Glutamatergic neuron (in vitro differentiated cells): ENCODE measurements around the gene SPOP. TPM values are rescaled to one million over a fixed set of nuclear protein-coding genes. Genes with fewer than 3 reads are reported as not detected.
A peak's percentile ranks its signal among the peaks of the same experiment; 100 is the strongest.

Source experiments
- DNase-seq: peaks from one replicate; pipeline ENCODE4 v3.0.0; 2022
- H3K27ac Mint-ChIP-seq: one replicate; pipeline ENCODE4 v1.8.0; 2020; ENCODE audit warnings: mild to moderate bottlenecking, mixed read lengths, inconsistent platforms; ENCODE audit not compliant: unreplicated experiment
- H3K27me3 Mint-ChIP-seq: one replicate; pipeline ENCODE4 v1.8.0; 2020; ENCODE audit warnings: mild to moderate bottlenecking, moderate library complexity, mixed read lengths, inconsistent platforms; ENCODE audit not compliant: unreplicated experiment
- H3K36me3 Mint-ChIP-seq: one replicate; pipeline ENCODE4 v1.8.0; 2020; ENCODE audit warnings: mild to moderate bottlenecking, mixed read lengths, inconsistent platforms; ENCODE audit not compliant: unreplicated experiment
- H3K4me1 Mint-ChIP-seq: one replicate; pipeline ENCODE4 v1.8.0; 2020; ENCODE audit warnings: mild to moderate bottlenecking, low read depth, mixed read lengths, inconsistent platforms; ENCODE audit not compliant: unreplicated experiment
- H3K4me3 Mint-ChIP-seq: one replicate; pipeline ENCODE4 v1.8.0; 2020; ENCODE audit warnings: mild to moderate bottlenecking, mixed read lengths, inconsistent platforms; ENCODE audit not compliant: unreplicated experiment
- H3K9me3 Mint-ChIP-seq: one replicate; pipeline ENCODE4 v1.8.0; 2020; ENCODE audit warnings: mild to moderate bottlenecking, moderate library complexity, mixed read lengths, inconsistent platforms; ENCODE audit not compliant: unreplicated experiment
- total RNA-seq: library from RNA; stranded (reverse); fragmentation: NEBNext Ultra II Directional; extraction: Animal tissue kit (Norgen Biotek cat#: 25700); gene quantifications from one replicate; pipeline ENCODE4 v1.2.1, GENCODE V29; 2021; ENCODE audit not compliant: unreplicated experiment
- TF ChIP-seq, protein P1 (sequence below): fragments of 200-600 bp; sonication (generic); IDR thresholded peaks from one replicate; pipeline ENCODE4 v1.5.0; 2021; ENCODE audit not compliant: partially characterized antibody, unreplicated experiment

Gene SPOP
- total RNA-seq, 1 donor from 2014 or later = 49.5 TPM

DNA sequence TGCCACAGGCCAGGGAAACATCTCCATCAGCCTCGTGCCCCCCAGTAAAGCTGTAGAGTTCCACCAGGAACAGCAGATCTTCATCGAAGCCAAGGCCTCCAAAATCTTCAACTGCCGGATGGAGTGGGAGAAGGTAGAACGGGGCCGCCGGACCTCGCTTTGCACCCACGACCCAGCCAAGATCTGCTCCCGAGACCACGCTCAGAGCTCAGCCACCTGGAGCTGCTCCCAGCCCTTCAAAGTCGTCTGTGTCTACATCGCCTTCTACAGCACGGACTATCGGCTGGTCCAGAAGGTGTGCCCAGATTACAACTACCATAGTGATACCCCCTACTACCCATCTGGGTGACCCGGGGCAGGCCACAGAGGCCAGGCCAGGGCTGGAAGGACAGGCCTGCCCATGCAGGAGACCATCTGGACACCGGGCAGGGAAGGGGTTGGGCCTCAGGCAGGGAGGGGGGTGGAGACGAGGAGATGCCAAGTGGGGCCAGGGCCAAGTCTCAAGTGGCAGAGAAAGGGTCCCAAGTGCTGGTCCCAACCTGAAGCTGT, 98.9 kb downstream of the SPOP start:
- Mint-ChIP-seq H3K4me3 (no peak overlapping the region), H3K4me1 (peaks cover 20% of the 10 kb centered on the region), H3K36me3 (no peaks in the 10 kb centered on the region), H3K9me3 (peaks cover 4% of the 10 kb centered on the region), H3K27ac (no peak overlapping the region), H3K27me3 (peaks cover 5% of the 10 kb centered on the region)
- TF ChIP-seq, protein P1, sequence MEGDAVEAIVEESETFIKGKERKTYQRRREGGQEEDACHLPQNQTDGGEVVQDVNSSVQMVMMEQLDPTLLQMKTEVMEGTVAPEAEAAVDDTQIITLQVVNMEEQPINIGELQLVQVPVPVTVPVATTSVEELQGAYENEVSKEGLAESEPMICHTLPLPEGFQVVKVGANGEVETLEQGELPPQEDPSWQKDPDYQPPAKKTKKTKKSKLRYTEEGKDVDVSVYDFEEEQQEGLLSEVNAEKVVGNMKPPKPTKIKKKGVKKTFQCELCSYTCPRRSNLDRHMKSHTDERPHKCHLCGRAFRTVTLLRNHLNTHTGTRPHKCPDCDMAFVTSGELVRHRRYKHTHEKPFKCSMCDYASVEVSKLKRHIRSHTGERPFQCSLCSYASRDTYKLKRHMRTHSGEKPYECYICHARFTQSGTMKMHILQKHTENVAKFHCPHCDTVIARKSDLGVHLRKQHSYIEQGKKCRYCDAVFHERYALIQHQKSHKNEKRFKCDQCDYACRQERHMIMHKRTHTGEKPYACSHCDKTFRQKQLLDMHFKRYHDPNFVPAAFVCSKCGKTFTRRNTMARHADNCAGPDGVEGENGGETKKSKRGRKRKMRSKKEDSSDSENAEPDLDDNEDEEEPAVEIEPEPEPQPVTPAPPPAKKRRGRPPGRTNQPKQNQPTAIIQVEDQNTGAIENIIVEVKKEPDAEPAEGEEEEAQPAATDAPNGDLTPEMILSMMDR = no peak
- DNase-seq = no peak

DNA sequence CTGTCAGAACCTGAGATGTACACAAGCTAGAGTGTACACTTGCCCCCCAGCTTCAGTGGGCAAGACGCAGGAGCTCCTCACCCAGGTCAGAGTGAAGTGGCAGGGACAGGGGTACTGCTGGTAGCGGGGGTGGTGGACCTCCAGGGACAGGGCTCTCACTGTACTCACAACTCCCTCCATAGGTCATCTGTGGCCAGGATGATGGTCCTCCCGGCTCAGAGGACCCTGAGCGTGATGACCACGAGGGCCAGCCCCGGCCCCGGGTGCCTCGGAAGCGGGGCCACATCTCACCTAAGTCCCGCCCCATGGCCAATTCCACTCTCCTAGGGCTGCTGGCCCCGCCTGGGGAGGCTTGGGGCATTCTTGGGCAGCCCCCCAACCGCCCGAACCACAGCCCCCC, 99.5 kb downstream of the SPOP start:
- no peak for DNase-seq
- peaks cover 5% of the 10 kb centered on the region for H3K27me3 Mint-ChIP-seq
- TF ChIP-seq, protein P1 = no peak
- H3K36me3 Mint-ChIP-seq = no peaks in the 10 kb centered on the region
- no peak overlapping the region for H3K27ac Mint-ChIP-seq
- no peak overlapping the region for H3K4me3 Mint-ChIP-seq
- peaks cover 4% of the 10 kb centered on the region for H3K9me3 Mint-ChIP-seq
- peaks cover 24% of the 10 kb centered on the region for H3K4me1 Mint-ChIP-seq

GRCh38 chr17:49577963-49578362, 99.9 kb downstream of the SPOP start:
- peaks cover 25% of the 10 kb centered on the region for H3K4me1 Mint-ChIP-seq
- H3K27ac Mint-ChIP-seq = no peak overlapping the region
- peaks cover 4% of the 10 kb centered on the region for H3K27me3 Mint-ChIP-seq
- peaks cover 4% of the 10 kb centered on the region for H3K9me3 Mint-ChIP-seq
- no peak for DNase-seq
- H3K36me3 Mint-ChIP-seq = no peaks in the 10 kb centered on the region
- TF ChIP-seq, protein P1 = no peak
- peak overlapping the region; percentile 23 for H3K4me3 Mint-ChIP-seq

- no peak overlapping the region for H3K27ac Mint-ChIP-seq
- peaks cover 4% of the 10 kb centered on the region for H3K9me3 Mint-ChIP-seq
- peaks cover 2% of the 10 kb centered on the region for H3K27me3 Mint-ChIP-seq
- peaks cover 25% of the 10 kb centered on the region for H3K4me1 Mint-ChIP-seq
- TF ChIP-seq, protein P1 = no peak
- peak overlapping the region; percentile 23 for H3K4me3 Mint-ChIP-seq
- H3K36me3 Mint-ChIP-seq = no peaks in the 10 kb centered on the region
- DNase-seq = no peak
Measured at GRCh38 chr17:49577650-49577934, 100.3 kb downstream of the SPOP start.

DNA sequence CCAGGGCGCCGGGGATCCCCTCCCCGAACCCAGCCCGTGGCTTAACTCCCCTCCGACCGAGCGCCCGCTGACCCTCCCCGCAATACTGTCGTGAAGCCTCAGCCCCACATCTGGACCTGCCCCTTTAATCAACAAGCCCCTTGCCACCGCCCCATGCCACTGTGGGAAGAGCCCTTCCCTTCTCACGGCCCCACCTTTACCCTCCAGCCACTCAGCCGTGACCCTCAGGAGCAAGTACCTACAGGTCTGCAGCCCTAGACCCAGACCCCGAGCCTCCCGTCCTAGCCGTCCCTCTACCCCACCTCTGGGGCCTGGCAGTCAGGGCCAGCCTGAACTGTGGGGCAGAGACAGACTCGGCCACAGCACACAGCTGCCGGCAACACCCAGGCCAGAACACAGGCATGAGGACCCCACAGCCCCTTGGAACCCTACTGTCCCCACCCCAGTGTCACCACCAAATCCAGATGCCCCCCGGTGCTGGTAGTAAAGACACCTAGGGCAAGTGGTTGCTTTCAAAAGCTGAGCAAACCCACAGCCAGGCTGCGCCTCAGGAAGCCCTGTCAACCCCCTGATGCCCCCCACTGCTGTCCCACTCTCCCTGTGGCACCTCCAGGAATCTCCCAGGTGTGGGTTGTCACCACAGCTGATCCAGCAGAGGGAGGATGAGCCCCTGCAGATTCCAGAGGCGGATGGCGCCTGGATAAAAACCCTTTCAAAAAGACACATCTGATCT, 100.8 kb downstream of the SPOP start:
- Mint-ChIP-seq H3K27me3 (peaks cover 2% of the 10 kb centered on the region), H3K4me3 (peak overlapping the region; percentile 87), H3K9me3 (peaks cover 4% of the 10 kb centered on the region), H3K36me3 (no peaks in the 10 kb centered on the region), H3K4me1 (peaks cover 25% of the 10 kb centered on the region), H3K27ac (peak overlapping the region; percentile 48)
- no peak for DNase-seq
- TF ChIP-seq, protein P1 = no peak
